ENCODE results near the gene MAP1LC3B.

MAP1LC3B gene

DNA sequence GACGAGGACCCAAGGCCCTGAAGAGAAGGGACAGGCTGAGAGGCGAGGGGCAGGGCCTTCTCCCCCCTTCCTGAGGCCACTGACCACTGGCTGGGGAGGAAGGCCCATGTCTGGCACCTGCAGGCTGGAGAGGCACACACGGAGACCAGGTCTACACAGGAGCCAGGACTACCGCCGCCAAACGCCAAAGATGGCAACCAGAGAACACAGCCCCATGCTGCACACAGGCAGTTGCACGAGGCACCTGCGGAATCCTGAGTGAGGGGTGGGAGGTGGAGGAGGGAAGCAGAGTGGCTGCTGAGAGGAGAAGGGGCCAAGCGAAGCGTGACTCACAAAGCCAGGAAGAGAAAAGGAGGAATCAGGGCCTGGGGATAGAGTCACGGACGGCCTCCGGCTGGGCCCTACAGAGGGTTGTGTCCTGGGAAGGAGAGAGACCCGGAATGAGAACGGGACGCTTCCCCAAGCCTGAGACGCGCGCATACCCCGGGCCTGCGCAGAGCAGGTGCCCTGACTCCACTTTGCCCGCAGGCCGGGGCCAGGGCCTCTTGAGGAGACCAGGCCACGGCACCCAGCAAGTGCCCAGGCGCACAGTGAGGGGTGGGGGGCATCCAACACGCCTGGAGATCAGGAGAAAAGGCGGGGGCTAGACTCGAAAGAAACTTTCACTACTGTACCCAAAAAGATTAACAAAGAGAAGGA lies 46.3 kb upstream of the MAP1LC3B start:
- H3K36me3 ChIP-seq (ENCODE audit: low read length): no peaks in the 10 kb centered on the region
- no peaks in the 10 kb centered on the region; the same call in 1 of the 2 replicates for H3K79me2 ChIP-seq (ENCODE audit: insufficient read depth, low read length)
- H3K9me2 ChIP-seq (replicated peaks; ENCODE audit: insufficient read depth, low read length): no peaks in the 10 kb centered on the region
- no peak overlapping the region for H3K4me3 ChIP-seq (ENCODE audit: insufficient read depth, low read length, poor library complexity, severe bottlenecking)
- H3F3A ChIP-seq (ENCODE audit: insufficient read depth): no peaks in the 10 kb centered on the region
- TF ChIP-seq CTCF (IDR thresholded peaks at IDR 0.05; ENCODE audit: insufficient read depth, low read length, poor library complexity, severe bottlenecking): no peak
- TF ChIP-seq EZH2phosphoT487 (conservative IDR thresholded peaks at IDR 0.05; ENCODE audit: low read length): no peak
- no peak overlapping the region for H3K9ac ChIP-seq (ENCODE audit: low read length)
- no peak overlapping the region for H2AFZ ChIP-seq (ENCODE audit: low read depth, low read length, severe bottlenecking)
- H3K27me3 ChIP-seq (ENCODE audit: low read length): no peaks in the 10 kb centered on the region
- no peak overlapping the region for H3K27ac ChIP-seq (ENCODE audit: low read depth, low read length)
- H3K4me2 ChIP-seq (ENCODE audit: low read depth, low read length, poor library complexity, severe bottlenecking): no peak overlapping the region
- H3K9me3 ChIP-seq (ENCODE audit: insufficient read depth, low read length): no peaks in the 10 kb centered on the region
- H4K20me1 ChIP-seq (ENCODE audit: low read depth, low read length): no peaks in the 10 kb centered on the region

DNA sequence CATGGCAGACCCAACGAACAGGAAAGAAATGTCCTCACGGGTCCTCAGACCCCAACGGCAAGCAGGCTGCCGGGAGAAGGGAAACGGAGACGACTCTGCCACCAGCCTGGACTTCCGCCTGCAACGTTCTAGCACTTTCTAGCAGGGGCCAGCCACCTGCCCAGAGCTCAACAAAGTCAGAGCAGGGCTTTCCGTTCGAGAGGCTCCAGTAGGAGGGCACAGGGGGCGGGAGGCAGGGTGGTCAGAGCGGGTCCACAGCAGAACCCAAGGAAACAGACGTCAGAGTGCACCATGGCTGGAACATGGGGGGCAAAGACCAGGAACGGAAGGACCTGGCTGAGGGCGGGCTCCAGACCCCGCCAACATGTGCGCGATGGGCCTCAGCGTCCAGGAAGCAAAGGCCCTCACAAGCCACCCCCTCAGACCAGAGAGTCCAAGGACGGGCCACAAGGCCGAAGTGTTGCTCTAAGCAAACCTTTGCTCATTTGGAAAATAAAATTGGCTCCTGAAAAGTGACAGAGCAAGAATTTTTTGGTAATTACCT lies 45.5 kb upstream of the MAP1LC3B start:
- Histone ChIP-seq H3K9ac (ENCODE audit: low read length) (no peak overlapping the region), H3F3A (ENCODE audit: insufficient read depth) (no peaks in the 10 kb centered on the region), H2AFZ (ENCODE audit: low read depth, low read length, severe bottlenecking) (no peak overlapping the region), H3K9me2 (replicated peaks; ENCODE audit: insufficient read depth, low read length) (no peaks in the 10 kb centered on the region), H3K36me3 (ENCODE audit: low read length) (no peaks in the 10 kb centered on the region), H3K4me3 (ENCODE audit: insufficient read depth, low read length, poor library complexity, severe bottlenecking) (no peak overlapping the region), H3K27ac (ENCODE audit: low read depth, low read length) (no peak overlapping the region), H3K27me3 (ENCODE audit: low read length) (no peaks in the 10 kb centered on the region), H4K20me1 (ENCODE audit: low read depth, low read length) (no peaks in the 10 kb centered on the region), H3K4me2 (ENCODE audit: low read depth, low read length, poor library complexity, severe bottlenecking) (no peak overlapping the region), H3K9me3 (ENCODE audit: insufficient read depth, low read length) (no peaks in the 10 kb centered on the region), H3K79me2 (ENCODE audit: insufficient read depth, low read length) (no peaks in the 10 kb centered on the region; the same call in 1 of the 2 replicates)
- TF ChIP-seq CTCF (IDR thresholded peaks at IDR 0.05; ENCODE audit: insufficient read depth, low read length, poor library complexity, severe bottlenecking): no peak
- no peak for TF ChIP-seq EZH2phosphoT487 (conservative IDR thresholded peaks at IDR 0.05; ENCODE audit: low read length)

DNA sequence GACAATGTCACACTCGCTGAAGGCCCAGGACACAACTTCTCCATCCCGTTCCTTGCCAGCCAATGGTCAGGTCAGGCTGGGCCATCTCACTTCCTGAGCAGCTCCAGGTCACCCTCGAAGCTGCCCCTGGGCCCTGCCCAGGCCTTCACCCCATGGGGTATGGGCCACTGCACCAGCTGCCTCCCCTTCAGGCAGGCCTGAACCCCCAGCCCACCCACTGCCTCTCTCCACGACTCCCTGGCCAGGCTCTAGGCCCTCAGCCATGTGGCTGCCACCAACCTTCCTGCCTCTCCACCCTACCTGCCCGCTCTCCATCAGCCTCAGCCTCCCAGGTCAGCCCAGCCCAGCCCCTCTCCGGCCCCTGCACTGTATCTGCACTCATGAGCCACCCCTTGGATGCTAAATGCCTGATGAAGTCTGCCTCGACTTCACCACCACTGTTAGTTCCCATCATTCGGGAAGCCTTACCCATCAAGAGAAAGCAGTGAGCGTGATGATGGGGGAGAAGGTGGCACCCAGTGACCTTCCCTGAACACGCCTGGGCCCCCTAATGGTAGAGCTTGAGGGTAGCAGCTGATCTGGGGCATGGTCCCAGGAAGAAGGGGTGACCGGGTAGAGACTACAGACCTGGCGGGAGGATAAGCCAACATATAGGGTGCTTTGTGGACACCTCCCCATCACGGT lies 44.1 kb upstream of the MAP1LC3B start:
- no peaks in the 10 kb centered on the region for H3K9me3 ChIP-seq (ENCODE audit: insufficient read depth, low read length)
- no peak overlapping the region for H2AFZ ChIP-seq (ENCODE audit: low read depth, low read length, severe bottlenecking)
- no peaks in the 10 kb centered on the region for H3K27me3 ChIP-seq (ENCODE audit: low read length)
- H3K4me2 ChIP-seq (ENCODE audit: low read depth, low read length, poor library complexity, severe bottlenecking): no peak overlapping the region
- H3K4me3 ChIP-seq (ENCODE audit: insufficient read depth, low read length, poor library complexity, severe bottlenecking): no peak overlapping the region
- no peaks in the 10 kb centered on the region for H3F3A ChIP-seq (ENCODE audit: insufficient read depth)
- H4K20me1 ChIP-seq (ENCODE audit: low read depth, low read length): no peaks in the 10 kb centered on the region
- H3K9ac ChIP-seq (ENCODE audit: low read length): no peak overlapping the region
- H3K79me2 ChIP-seq (ENCODE audit: insufficient read depth, low read length): no peaks in the 10 kb centered on the region; the same call in 1 of the 2 replicates
- no peaks in the 10 kb centered on the region for H3K9me2 ChIP-seq (replicated peaks; ENCODE audit: insufficient read depth, low read length)
- TF ChIP-seq CTCF (IDR thresholded peaks at IDR 0.05; ENCODE audit: insufficient read depth, low read length, poor library complexity, severe bottlenecking) (no peak), EZH2phosphoT487 (conservative IDR thresholded peaks at IDR 0.05; ENCODE audit: low read length) (no peak)
- no peak overlapping the region for H3K27ac ChIP-seq (ENCODE audit: low read depth, low read length)
- no peaks in the 10 kb centered on the region for H3K36me3 ChIP-seq (ENCODE audit: low read length)
